HG03139 (cell line): ENCODE results near the gene PRELID3B.

Experiments
- ATAC-seq: cut with Tn5 transposase; IDR thresholded peaks from one replicate; pipeline ENCODE4 v1.9.1; 2021; ENCODE audit not compliant: unreplicated experiment

PRELID3B gene

DNA sequence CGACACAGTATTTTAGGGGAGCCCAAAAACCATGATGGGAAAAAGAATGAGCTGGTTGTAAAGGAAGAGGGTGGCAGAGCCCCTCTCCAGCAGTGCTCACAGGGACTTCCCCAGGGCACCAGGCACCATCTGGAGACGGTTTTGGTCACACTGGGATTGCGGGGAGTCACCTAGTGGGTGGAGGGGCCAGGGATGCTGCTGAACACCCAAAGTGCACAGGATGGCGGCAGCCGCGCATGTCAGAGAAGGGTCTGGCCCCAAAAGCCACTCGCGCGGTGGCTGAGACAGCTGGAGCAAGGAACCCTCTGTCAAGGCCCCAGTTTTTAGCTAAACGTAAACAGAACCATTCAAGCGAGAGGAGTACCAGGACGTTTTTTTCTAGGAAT, 46.4 kb downstream of the PRELID3B start:
- ATAC-seq, result no peak

DNA sequence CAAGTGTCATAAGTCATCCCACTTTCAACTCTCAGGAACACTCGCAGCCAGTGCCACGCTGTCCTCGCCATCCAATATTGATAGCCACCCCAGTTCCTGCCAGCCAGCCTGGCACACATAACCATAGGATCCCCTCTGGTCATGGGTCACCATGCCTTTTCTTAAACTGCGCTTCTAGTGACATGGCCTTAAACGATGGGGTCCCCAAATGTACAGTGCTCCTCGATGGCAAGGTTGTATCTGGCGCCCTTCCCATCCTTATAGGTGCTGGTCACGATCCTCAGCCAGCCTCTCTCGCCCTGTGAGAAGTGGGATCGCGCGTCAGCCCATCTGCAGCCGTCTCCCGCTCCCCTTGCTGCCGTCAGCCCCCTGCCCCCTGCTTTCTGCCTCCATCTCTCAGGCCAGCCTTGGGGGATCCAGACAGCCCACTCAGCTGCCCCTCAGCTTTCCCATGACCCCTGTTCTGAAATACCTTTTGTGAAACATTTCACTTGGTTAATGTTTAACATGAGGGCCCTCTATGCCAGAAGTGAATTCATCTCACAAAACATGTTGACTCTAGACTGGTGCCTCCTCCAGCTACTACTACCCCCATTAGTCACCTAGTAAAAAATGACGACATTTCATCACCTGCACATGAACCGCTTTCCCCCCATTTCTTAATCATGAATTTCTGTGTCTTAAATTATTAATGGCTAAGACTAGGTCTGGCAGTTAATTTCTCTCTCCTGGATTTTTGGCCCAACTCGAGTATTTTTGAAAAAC, 46.9 kb downstream of the PRELID3B start:
- no peak for ATAC-seq

DNA sequence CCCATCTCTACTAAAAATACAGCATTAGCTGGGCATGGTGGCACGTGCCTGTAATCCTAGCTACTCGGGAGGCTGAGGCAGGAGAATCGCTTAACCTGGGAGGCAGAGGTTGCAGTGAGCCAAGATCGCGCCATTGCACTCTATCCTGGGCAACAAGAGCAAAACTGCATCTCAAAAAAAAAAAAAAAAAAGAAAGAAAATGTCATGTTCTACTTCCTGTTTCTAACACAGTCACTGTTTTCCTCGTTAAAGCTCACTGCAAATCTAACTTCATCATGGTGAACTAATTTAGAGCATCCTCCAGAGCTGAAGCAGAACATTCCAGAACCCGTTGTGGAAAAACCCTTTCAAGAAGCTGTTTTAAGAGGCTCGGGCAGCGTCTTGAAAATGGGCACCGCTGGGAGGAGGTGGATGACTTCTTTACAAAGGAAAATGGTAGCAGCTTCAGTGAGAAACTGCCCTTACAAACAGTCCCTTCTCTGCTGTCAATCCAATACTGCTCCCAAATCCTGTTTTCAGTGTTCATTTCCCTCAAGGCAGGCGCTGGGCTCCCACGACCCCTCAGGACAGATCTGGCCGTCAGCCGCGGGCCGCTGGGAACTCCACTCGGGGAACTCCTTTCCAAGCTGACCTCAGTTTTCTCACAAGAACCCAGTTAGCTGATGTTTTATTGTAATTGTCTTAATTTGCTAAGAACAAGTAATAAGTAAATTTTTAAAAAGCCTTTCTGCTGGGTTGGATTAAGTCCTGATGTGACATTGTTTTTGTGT, 48.0 kb downstream of the PRELID3B start:
- ATAC-seq, result no peak

- ATAC-seq, result no peak
Observed at GRCh38 chr20:58993332-58994248, 49.0 kb downstream of the PRELID3B start.

DNA sequence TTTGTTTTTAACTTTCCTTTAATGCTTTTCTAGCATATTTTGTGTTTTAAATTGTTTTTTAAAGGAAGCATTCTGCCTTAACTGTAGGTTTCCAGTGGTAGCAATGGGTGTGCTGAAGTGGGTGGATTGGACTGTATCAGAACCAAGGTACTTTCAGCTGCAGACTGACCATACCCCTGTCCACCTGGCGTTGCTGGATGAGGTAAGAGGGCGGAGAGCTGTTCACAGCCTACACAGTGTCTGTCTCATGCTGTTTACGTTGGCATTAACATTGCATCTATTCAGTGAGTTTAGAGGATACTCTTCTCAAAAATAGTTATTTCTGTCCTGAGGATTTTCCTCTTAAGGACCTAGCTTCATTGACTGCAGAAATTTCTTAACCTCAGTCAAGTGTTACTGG, 49.7 kb downstream of the PRELID3B start:
- no peak for ATAC-seq

DNA sequence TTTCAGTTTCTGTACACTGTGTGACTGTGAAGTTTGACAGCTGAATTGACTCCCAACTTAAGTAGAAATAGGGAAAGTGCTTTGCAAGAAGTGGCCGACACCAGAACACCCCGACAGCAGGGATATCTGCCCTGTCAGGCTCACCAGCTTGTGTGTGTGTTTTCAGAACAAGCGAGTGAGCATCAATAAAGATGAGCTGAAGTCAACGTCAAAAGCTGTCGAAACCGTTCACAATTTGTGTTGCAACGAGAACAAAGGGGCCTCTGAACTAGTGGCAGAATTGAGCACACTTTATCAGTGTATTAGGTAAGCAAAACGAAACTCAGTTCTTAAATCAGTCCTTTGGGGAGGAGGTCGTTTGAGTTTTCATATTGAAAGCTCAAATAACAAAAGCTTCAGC, 50.9 kb downstream of the PRELID3B start:
- ATAC-seq, result no peak

- ATAC-seq, result no peak
Observed at GRCh38 chr20:58990651-58991445, 51.7 kb downstream of the PRELID3B start.

DNA sequence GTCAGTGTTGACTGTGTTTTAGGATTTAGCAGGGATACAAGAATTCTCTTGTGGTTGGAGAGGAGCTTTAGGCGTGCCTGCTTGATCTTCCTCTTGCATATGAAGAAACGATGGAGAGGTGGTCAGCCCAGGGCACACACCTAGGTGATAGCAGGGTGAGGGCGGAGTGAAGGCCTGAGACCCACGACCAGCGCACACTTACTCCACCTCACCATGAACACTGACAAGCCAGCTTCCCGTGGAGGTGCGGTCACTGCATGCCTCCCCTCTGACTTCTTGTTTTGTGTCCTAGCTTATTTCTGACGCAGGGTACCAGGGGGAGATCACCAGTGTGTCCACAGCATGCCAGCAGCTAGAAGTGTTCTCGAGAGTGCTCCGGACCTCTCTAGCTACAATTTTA, 53.4 kb downstream of the PRELID3B start:
- no peak for ATAC-seq

DNA sequence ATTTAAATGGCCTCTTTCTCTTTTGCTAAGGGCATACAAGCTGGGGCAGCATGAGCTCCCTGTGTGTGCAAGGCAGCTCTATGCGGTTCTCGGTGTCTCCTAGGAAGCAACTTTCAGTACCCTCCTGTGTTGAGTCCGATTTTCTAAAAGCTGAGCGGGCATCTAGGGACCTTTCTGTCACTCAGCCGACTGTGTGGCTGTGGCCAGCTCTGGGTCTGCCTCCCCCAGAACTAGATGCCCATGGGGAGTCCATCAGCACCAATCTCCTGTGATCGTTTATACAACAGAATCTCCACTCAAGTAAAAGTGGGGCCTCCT, 54.1 kb downstream of the PRELID3B start:
- no peak for ATAC-seq

DNA sequence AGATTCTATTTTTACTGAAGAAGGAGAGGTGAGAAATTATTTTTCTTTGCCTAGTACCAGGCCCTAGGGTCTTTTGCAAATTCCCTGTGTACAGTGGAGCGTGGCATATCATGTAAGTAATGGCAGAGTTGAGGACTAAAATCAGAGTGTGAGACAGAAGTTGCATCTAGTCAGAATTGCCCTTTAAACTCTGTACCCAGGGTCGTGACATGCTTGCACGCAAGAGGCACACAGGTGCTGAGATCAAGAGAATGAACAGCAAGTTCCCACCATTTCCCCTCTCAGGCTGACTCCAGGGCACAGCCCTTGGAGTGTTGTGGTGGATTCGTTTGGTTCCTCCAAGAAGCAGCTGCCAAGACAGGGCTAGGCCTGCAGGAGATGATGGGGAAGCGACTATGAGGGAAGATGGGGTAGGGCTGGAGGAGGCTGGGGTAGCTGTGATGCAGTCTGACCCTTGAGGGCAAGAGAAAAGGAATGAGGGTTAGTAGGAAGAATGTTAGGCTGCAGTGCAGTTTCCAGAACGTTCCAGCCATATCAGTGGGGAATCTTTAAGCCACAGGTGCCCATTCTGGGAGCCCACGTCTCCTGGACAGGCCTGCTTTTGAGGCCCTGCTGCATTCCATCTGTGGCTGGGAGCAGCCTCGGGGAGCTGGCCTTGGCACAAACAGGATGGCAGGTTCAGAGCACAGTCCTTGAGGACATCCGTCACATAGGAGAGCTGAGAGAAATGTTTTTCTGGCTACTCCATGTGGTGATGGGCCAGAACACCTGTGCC, 54.6 kb downstream of the PRELID3B start:
- no peak for ATAC-seq

DNA sequence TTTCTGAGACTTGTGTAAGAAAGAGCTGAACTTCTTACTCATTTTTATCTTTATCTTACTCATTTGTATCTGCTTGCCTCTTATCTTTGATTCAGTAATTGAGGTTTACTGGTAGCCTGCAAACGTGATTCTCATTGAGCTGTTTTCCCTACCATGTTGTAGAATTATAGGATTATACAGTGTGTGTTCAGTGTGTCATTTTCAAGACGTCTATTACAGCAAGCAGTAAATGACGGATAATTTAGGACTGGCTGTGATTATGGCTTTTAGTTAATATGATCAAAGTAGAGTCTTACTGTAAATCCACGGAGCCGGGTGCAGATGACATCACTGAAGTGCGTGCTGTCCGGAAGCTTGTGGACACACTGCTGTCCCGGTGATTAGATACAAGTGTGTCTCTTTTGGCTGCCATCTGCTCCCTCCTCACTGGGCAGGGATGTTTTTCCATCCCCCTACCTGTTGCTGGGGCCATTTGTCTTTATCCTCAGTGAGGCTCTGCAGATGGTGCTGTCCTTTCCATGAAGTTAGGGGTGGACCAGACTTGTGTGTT, 55.5 kb downstream of the PRELID3B start:
- no peak for ATAC-seq

- no peak for ATAC-seq
Observed at GRCh38 chr20:58986286-58986967, 56.2 kb downstream of the PRELID3B start.

- ATAC-seq, result no peak
Observed at GRCh38 chr20:58985656-58986055, 56.9 kb downstream of the PRELID3B start.

DNA sequence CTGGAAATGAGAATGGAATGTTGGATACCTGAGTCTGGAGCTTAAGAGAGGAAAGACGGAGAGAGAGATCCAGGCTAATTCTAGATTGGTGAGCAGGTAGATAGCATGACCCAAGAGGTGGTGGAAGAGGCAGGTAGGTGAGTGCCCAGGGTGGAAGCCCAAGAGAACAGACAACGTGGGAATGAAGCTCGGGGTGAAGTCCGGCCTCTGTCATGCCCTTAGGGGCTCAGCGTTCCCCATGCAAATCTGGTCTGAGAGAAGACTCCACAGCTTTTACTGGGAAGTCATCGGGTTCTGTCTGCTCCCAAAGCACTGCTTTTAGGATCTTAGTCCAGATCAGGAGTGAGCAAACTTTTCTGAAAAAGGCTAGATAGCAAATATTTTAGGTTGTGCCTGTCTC, 57.9 kb downstream of the PRELID3B start:
- ATAC-seq, result no peak
